ENCODE data around the gene RBM17. TPM values are rescaled to one million over a fixed set of nuclear protein-coding genes. Genes with fewer than 3 reads are reported as not detected.
A peak's percentile ranks its signal among the peaks of the same experiment; 100 is the strongest.
"Not testable (repeated sequence)": the region's sequence is repeated elsewhere in the genome, so short reads cannot be mapped to it uniquely, and the experiment has no call there.

Gene RBM17
- total RNA-seq, 1 donor from 2014 or later: 67.9 TPM

- peak; percentile 94 for DNase-seq
Measured at GRCh38 chr10:6138456-6138855, 49.6 kb downstream of the RBM17 start.

GRCh38 chr10:6139470-6139869 lies 50.6 kb downstream of the RBM17 start:
- DNase-seq: no peak

DNA sequence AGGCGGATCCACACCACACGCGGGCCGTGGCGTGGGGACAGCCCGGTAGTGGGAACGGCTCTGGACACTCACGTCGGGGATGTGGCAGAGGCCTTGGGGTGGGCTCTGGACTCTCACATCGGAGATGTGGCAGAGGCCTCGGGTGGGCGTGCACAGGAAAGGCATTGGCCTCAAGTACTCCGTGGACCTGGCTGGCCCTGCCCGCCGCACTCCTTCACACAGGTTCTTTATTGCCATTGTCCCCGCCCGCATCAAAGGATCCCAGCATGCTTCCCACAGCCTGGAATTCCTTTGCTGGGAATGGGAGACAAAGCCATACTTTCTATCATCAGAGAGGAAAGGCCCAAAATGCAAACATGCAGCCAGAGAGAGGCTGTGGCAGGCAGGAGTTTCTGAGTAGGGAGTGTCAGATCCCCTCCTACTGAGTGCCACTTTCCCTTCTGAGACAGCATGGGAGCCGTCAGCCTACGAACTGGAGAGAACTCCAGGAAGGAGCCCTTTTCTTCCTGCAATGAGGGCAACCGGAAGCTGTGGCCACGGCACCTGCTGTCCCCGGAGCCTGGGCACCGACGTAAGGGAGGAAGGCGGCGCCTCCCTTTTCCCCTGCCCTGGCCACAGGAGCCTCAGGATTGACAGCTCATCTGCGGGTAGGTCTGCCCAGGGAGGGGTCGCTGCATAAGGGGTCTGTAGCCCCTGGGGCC lies 51.5 kb downstream of the RBM17 start:
- peak; percentile 62 for DNase-seq

GRCh38 chr10:6140965-6141295 lies 52.1 kb downstream of the RBM17 start:
- no peak for DNase-seq

DNA sequence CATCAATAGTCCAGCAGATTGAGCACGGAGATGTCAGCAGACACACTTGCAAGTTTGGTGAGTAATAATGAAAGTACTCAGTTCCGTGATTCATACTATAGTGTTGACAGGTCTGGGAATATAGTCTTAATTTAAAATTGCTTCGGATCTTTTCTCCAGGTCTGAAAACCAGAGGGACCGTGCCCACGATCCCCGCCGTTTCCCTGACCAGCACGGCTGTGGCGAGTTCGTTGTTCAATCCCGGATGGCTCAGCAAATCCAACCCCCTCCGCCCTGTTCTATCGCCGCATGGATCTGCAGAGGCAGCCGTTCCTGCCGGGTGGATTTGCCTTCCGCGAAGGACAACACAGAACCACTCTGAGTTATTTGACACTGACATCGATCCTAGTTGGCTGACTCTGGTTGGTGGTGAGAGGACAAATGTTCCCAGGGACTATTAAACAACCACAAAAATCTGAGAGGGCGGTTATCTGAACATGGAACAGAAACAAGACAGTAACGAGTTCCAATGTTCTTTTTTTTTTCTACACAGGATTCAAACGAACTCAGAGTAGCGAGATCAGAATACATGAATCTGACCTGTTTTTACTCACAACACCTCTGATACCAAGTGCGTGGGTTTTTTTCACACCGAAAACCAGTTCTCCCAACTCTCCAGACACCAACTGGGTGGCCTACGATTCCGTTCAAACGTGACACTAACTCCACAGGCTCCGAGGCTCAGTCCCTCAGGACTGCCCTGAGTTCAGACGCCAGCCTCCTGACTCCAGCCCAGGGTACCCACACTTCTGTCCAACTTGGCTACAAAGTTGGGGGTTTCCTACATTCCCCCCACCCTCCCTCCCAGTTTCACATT lies 52.7 kb downstream of the RBM17 start:
- DNase-seq: peak; percentile 67

DNA sequence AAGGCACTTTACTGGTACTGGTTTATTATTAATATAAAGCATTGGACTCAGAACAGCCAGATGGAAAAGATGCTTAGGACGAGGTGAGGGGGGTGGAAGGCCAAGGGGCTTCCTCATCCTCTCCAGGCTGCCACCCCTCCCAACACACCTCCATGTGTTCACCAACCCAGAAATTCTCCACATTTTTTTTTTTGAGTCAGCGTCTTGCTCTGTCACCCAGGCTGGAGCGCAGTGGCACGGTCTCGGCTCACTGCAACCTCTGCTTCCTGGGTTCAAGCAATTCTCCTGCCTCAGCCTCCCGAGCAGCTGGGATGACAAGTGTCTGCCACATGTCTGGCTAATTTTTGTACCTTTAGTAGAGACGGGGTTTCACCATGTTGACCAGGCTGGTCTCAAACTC lies 53.4 kb downstream of the RBM17 start:
- DNase-seq: not testable (repeated sequence)

DNA sequence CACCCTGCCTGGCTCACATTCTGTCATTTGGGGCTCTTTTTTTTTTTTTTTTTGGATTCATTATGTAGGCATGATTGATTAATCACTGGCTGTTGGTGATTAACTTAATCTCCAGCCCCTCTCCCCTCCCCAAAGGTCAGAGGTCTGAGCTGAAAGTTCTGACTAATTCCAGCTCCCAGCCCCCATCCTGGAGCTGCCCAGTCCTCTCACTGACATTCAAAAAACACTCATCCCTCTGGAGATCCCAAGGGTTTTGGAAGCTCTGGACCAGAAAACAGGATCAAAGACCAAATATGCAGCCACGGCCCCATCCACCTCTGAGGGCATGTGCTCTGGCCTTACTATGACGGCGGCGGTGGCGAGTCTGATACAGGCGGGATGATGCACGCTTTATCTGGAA lies 53.8 kb downstream of the RBM17 start:
- no peak for DNase-seq

DNA sequence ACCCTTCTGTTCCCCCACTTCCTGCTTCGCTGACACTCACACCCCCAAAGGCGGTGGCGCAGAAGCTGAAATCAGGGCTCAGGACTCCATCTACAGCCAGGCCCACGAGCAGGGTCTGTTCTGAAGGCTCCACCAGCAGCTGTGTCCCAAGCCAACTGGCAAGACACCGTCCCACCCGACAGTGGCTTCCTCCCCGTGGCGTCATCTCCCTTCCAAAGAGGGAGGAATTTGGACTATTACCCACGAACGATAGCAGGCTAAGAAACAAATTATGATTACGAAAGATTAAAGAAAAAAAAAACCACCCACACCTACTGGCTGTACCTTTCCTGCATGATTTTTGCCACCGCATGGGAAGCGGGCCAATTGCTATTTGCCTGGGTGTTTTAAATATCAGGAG lies 54.3 kb downstream of the RBM17 start:
- DNase-seq: no peak

DNA sequence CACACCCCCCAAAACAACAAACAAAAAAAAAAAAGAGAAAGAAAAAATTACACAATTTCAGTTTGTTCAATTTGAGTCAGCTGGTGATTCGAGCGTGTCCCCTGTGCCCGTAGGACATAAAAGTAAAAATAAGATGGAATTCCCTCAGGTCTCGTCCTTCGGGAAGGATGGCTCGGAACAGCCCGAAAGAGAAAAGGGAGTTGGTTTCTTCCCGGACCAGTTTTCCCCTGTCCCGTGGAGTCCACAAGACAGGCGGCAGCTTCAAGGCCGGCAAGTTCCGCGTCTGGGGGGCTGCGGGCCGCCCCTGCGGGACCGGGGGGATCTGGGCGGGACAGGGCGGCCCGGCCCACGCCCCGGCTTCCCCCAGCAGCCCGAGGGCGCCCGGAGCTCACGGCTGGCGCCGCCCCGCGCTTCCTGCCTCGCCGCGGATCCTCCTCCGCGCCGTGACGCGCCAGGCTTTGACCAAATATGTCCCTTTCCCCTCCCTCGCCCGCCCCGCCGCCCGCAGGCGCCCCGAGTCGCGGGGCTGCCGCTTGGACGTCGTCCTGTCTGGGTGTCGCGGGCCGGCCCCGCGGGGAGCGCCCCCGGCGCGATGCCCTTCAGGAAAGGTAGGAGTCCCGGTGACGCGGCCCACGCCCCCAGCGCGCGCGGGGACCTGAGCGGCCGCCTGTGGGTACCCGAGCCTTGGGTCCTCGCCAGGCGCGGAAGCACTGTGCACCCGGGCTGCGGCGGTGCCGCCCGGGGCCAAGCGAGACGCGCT lies 55.8 kb downstream of the RBM17 start:
- DNase-seq: peak; percentile 92

- no peak for DNase-seq
Measured at GRCh38 chr10:6145166-6145987, 56.5 kb downstream of the RBM17 start.

- DNase-seq: no peak
Measured at GRCh38 chr10:6146013-6146785, 57.4 kb downstream of the RBM17 start.

GRCh38 chr10:6146921-6147320 lies 58.1 kb downstream of the RBM17 start:
- no peak for DNase-seq

- no peak for DNase-seq
Measured at GRCh38 chr10:6148251-6148701, 59.4 kb downstream of the RBM17 start.

- DNase-seq: no peak
Measured at GRCh38 chr10:6148908-6149307, 60.1 kb downstream of the RBM17 start.

DNA sequence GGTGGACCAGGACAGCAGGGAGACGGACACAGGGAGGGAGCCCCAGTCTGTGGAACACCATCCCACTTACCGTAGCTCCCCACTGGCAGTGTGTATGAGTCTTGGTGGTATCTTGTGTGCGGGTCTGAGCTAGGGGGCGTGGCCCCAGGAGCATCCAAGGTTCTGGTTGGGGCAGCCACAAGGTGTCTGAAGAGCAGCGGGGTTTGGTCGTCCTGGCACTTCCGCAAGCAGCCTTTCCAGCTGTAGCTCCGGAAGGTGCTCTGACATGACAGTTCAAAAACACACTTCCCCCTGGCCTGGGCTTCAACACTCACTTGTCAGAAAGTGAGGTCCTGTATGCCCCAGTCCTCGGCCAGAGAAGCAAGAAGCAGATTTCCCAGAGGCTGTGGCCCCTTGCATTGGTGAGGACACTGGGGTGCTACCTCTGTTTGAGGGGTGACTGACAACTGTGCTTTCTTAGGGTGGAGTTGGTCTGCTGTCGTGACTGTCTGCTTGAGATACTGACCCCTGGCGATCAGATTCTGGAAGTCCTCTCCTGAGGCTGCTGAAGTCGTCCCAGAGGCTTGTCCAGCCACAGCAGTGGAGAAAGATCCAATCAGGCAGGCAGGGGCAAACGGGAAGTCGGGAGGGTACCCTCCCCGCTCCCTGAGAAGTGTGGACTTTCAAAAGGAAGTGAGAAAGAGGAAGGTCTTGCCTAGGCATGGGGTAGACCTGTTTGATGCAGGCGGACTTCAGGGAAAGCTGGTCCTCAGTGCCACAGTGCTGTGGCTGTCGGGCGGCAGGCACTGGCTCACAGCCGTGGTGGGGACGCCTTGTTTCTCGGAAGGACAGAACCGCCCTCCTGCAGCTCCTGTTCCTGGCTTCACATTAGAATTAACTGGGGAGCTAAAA lies 62.5 kb downstream of the RBM17 start:
- peak; percentile 86 for DNase-seq

DNA sequence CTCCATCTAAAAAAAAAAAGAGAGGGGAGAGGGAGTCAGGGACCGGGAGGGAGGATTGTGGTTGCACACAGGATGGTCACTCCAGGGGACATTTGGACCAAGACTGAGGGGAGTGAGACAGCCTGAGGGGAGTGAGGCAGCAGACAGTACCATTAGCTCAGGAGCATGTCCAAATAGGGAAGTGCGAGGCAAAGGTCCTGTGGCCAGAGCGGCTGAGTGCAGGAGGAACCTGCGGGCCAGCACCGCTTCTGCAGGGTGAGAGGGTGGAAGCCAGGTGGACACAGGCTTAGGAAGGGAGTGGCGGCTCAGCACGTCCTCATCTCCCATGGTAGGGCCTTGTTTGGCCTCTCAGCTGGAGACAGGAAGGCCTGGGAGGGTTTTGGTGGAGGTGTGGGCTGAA lies 65.0 kb downstream of the RBM17 start:
- no peak for DNase-seq

GRCh38 chr10:6154566-6154965 lies 65.7 kb downstream of the RBM17 start:
- DNase-seq: no peak

DNA sequence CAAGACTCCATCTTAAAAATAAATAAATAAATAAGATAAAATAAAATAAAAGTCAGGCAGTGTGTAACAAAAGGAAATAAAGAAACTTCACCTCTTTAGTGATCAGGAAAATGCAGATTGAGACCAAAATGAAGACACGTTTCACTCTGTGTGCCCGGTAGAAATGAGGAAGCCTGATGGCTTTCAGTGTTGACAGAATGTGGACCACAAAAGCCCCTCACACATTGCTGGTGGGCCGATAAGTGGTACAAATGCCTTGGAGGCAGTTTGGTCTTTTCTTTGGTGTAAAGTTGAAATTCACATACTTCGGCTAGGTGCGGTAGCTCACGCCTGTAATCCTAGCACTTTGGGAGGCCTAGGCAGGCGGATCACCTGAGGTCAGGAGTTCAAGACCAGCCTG lies 69.4 kb downstream of the RBM17 start:
- DNase-seq: no peak

GRCh38 chr10:6161921-6162320 lies 73.1 kb downstream of the RBM17 start:
- DNase-seq: no peak

DNA sequence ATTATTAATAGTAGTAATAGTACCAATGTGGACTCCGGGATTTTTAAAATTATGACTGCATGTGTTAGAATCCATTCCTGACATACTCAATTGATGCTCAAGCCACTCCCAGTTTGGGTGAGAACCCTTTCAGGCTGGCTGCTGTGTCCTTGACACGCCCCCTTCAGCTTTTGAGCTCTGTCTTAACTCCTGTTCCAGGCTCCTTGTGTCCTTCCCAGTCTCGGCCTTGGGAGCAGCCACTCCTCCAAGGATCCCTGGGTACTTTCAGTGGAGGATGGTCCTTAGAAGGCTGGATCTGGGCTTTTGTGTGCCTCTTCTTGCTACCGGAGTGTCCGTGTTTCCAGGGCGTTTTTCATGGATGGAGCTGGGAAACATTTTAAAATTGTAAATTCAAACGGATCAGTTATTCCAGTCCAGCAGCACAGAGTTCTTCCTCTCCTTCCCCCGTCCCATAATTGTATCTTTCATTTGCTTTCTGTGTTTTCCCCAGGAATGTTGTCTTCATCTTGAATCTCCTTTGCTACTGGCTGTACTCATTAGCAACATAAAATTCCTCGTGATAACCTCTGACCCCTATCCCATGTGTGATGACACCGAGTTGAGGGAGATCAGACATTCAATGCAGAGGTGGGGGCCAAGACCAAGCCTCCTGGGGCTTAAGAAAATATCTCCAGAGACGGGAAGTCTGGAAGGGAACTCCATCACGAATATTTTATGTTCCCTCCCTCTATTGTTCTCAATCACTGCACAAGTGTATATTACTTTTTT lies 73.9 kb downstream of the RBM17 start:
- peak; percentile 43 for DNase-seq

Data from dermis blood vessel endothelial cell (primary cell).